Measurements from ENCODE around the gene PDE11A.

Gene PDE11A

GRCh38 chr2:178002038-178002437, 70.5 kb downstream of the PDE11A start:
- no peak overlapping the region for H3K27ac ChIP-seq
- H3K27me3 ChIP-seq (ENCODE audit: insufficient read depth, low read depth, severe bottlenecking), result no peaks in the 10 kb centered on the region
- no peaks in the 10 kb centered on the region for H3K36me3 ChIP-seq
- no peaks in the 10 kb centered on the region for H3K9me3 ChIP-seq (ENCODE audit: severe bottlenecking)
- no peak for DNase-seq
- no peak overlapping the region for H3K4me3 ChIP-seq (ENCODE audit: low read depth, low read length)
- TF ChIP-seq CTCF (IDR thresholded peaks at IDR 0.05; ENCODE audit: low read depth, low read length), result no peak

- Histone ChIP-seq H3K9me3 (ENCODE audit: severe bottlenecking) (no peaks in the 10 kb centered on the region), H3K27ac (no peak overlapping the region), H3K27me3 (ENCODE audit: insufficient read depth, low read depth, severe bottlenecking) (no peaks in the 10 kb centered on the region), H3K4me3 (ENCODE audit: low read depth, low read length) (no peak overlapping the region), H3K36me3 (no peaks in the 10 kb centered on the region)
- no peak for DNase-seq
- TF ChIP-seq CTCF (IDR thresholded peaks at IDR 0.05; ENCODE audit: low read depth, low read length), result no peak
These were observed 73.6 kb downstream of the PDE11A start for GRCh38 chr2:177998996-177999395.

GRCh38 chr2:177998006-177998405, 74.6 kb downstream of the PDE11A start:
- Histone ChIP-seq H3K4me3 (ENCODE audit: low read depth, low read length) (no peak overlapping the region), H3K27ac (no peak overlapping the region), H3K36me3 (no peaks in the 10 kb centered on the region), H3K9me3 (ENCODE audit: severe bottlenecking) (no peaks in the 10 kb centered on the region), H3K27me3 (ENCODE audit: insufficient read depth, low read depth, severe bottlenecking) (no peaks in the 10 kb centered on the region)
- no peak for DNase-seq
- no peak for TF ChIP-seq CTCF (IDR thresholded peaks at IDR 0.05; ENCODE audit: low read depth, low read length)

GRCh38 chr2:177992992-177993391, 79.6 kb downstream of the PDE11A start:
- Histone ChIP-seq H3K27me3 (ENCODE audit: insufficient read depth, low read depth, severe bottlenecking) (no peaks in the 10 kb centered on the region), H3K4me3 (ENCODE audit: low read depth, low read length) (no peak overlapping the region), H3K9me3 (ENCODE audit: severe bottlenecking) (no peaks in the 10 kb centered on the region), H3K36me3 (no peaks in the 10 kb centered on the region), H3K27ac (no peak overlapping the region)
- no peak for TF ChIP-seq CTCF (IDR thresholded peaks at IDR 0.05; ENCODE audit: low read depth, low read length)
- DNase-seq, result no peak

- no peaks in the 10 kb centered on the region for H3K36me3 ChIP-seq
- H3K9me3 ChIP-seq (ENCODE audit: severe bottlenecking), result no peaks in the 10 kb centered on the region
- DNase-seq, result no peak
- no peaks in the 10 kb centered on the region for H3K27me3 ChIP-seq (ENCODE audit: insufficient read depth, low read depth, severe bottlenecking)
- H3K27ac ChIP-seq, result no peak overlapping the region
- TF ChIP-seq CTCF (IDR thresholded peaks at IDR 0.05; ENCODE audit: low read depth, low read length), result no peak
- no peak overlapping the region for H3K4me3 ChIP-seq (ENCODE audit: low read depth, low read length)
These were observed 83.3 kb downstream of the PDE11A start for GRCh38 chr2:177989029-177989885.

GRCh38 chr2:177984749-177985148, 87.8 kb downstream of the PDE11A start:
- DNase-seq, result no peak
- H3K36me3 ChIP-seq, result no peaks in the 10 kb centered on the region
- no peak overlapping the region for H3K27ac ChIP-seq
- no peak for TF ChIP-seq CTCF (IDR thresholded peaks at IDR 0.05; ENCODE audit: low read depth, low read length)
- no peak overlapping the region for H3K4me3 ChIP-seq (ENCODE audit: low read depth, low read length)
- no peaks in the 10 kb centered on the region for H3K27me3 ChIP-seq (ENCODE audit: insufficient read depth, low read depth, severe bottlenecking)
- H3K9me3 ChIP-seq (ENCODE audit: severe bottlenecking), result no peaks in the 10 kb centered on the region

All from WERI-Rb-1 (cell line).